Endothelial cell of umbilical vein (primary cell): ENCODE results near the gene SYCE1. TPM values are rescaled to one million over a fixed set of nuclear protein-coding genes. Genes with fewer than 3 reads are reported as not detected.

Source experiments
- BruUV-seq: library from RNA; stranded (reverse); fragments of 400-500 nt; replicated peaks from 2 replicates; lab custom pipeline; 2021; lab: Mats Ljungman, UMichigan
- CTCF ChIA-PET: fragments of 300-600, 350-600 bp; sonication (Branson Sonifier 250); formaldehyde crosslinking; loops from one replicate; lab custom pipeline; 2021; ENCODE audit warnings: antibody characterized with exemption, inconsistent platforms; lab: Charles Lee
- POLR2A ChIA-PET: fragments of 300-600, 350-600 bp; sonication (Branson Sonifier 250); formaldehyde crosslinking; loops from one replicate; lab custom pipeline; 2021; ENCODE audit warnings: antibody characterized with exemption, inconsistent platforms; lab: Charles Lee
- DNase-seq: peaks from one replicate; pipeline ENCODE4 v3.0.0-alpha.2; 2011; ENCODE audit warnings: low read depth, low spot score
- FAIRE-seq: peaks from 2 replicates; lab custom pipeline; 2011; peaks lifted over from hg19 to GRCh38; lab: Jason Lieb, UNC
- H2AFZ ChIP-seq: 2 replicates; pipeline ENCODE4 v1.6.0; 2012; ENCODE audit warnings: low read depth, low read length, control low read depth, inconsistent platforms
- H3K27ac ChIP-seq: 2 replicates; pipeline ENCODE4 v1.5.1; 2011; ENCODE audit warnings: low read depth, mild to moderate bottlenecking, control low read depth, low read length, moderate library complexity; ENCODE audit not compliant: insufficient read depth
- H3K27me3 ChIP-seq, 2 experiments: 2 replicates each; pipeline versions ENCODE4 v1.6.0 to v1.6.1; 2011; ENCODE audit warnings: low read length in 2 of 2, mixed read lengths in 1 of 2; ENCODE audit not compliant: control insufficient read depth in 2 of 2, insufficient read depth in 2 of 2
- H3K36me3 ChIP-seq, 2 experiments: 2 replicates in 1 of 2; 3 replicates in 1 of 2; pipeline ENCODE4 v1.5.1; 2011; ENCODE audit warnings: low read length in 2 of 2, mild to moderate bottlenecking in 1 of 2, moderate library complexity in 1 of 2; ENCODE audit not compliant: control insufficient read depth in 2 of 2, insufficient read depth in 2 of 2; ENCODE audit errors: extremely low read depth in 1 of 2
- H3K4me1 ChIP-seq: 3 replicates; pipeline ENCODE4 v1.5.1; 2011; ENCODE audit warnings: mild to moderate bottlenecking, low read length; ENCODE audit not compliant: control insufficient read depth, insufficient read depth; ENCODE audit errors: extremely low read depth
- H3K4me2 ChIP-seq: 2 replicates; pipeline ENCODE4 v1.6.1; 2011; ENCODE audit warnings: low read length, control low read depth, mixed read lengths; ENCODE audit not compliant: insufficient read depth
- H3K4me3 ChIP-seq, 3 experiments: fragments of 200-600 bp in 1 of 3; sonication (generic), shearing (Covaris generic) in 1 of 3; replicated peaks in 1 of 3; 2 replicates each; pipeline ENCODE4 v1.5.1; 2011 to 2016; ENCODE audit warnings: control low read depth in 3 of 3, low read length in 3 of 3, mild to moderate bottlenecking in 2 of 3, inconsistent platforms in 1 of 3, low read depth in 1 of 3, moderate library complexity in 1 of 3; ENCODE audit not compliant: insufficient read depth in 1 of 3
- H3K79me2 ChIP-seq: 2 replicates; pipeline ENCODE4 v1.6.0; 2012; ENCODE audit warnings: low read length, inconsistent platforms; ENCODE audit not compliant: control insufficient read depth, insufficient read depth
- H3K9ac ChIP-seq: replicated peaks from 2 replicates; pipeline ENCODE3; 2011; ENCODE audit warnings: low read length, control low read depth; ENCODE audit not compliant: insufficient read depth; ENCODE audit errors: extremely low read depth
- H3K9me1 ChIP-seq: replicated peaks from 3 replicates; pipeline ENCODE4 v1.6.0; 2011; ENCODE audit warnings: mild to moderate bottlenecking, low read length; ENCODE audit not compliant: control insufficient read depth, insufficient read depth; ENCODE audit errors: extremely low read depth
- H3K9me3 ChIP-seq: replicated peaks from 2 replicates; pipeline ENCODE4 v1.5.1; 2012; ENCODE audit warnings: low read length, inconsistent platforms; ENCODE audit not compliant: control insufficient read depth, insufficient read depth
- H4K20me1 ChIP-seq: replicated peaks from 2 replicates; pipeline ENCODE3; 2011; ENCODE audit warnings: mild to moderate bottlenecking, low read length; ENCODE audit not compliant: control insufficient read depth, insufficient read depth; ENCODE audit errors: extremely low read depth
- CTCF ChIP-seq, 2 donors: IDR thresholded peaks; 1 replicate in 1 of 2; 2 replicates in 1 of 2; pipeline ENCODE4 v1.5.1; 2011; ENCODE audit warnings: low read length in 2 of 2, mild to moderate bottlenecking in 2 of 2, moderate library complexity in 2 of 2, control low read depth in 1 of 2, inconsistent platforms in 1 of 2, low read depth in 1 of 2; ENCODE audit not compliant: insufficient read depth in 1 of 2; ENCODE audit errors: extremely low read depth in 1 of 2
- EZH2 ChIP-seq: IDR thresholded peaks from 2 replicates; pipeline ENCODE4 v1.6.1; 2012; ENCODE audit warnings: borderline replicate concordance, low read depth, mild to moderate bottlenecking, moderate library complexity, low read length, inconsistent platforms; ENCODE audit not compliant: severe bottlenecking
- FOS ChIP-seq: IDR thresholded peaks from 2 replicates; pipeline ENCODE4 v1.6.1; 2011; ENCODE audit warnings: mild to moderate bottlenecking, low read length, moderate library complexity, borderline replicate concordance; ENCODE audit not compliant: insufficient read depth
- GATA2 ChIP-seq: IDR thresholded peaks from 2 replicates; pipeline ENCODE4 v1.7.0; 2011; ENCODE audit warnings: low read depth, mild to moderate bottlenecking, moderate library complexity, mixed read lengths, low read length; ENCODE audit not compliant: insufficient read length, insufficient read depth
- JUN ChIP-seq: IDR thresholded peaks from 2 replicates; pipeline ENCODE4 v1.6.1; 2011; ENCODE audit warnings: borderline replicate concordance, low read depth; ENCODE audit not compliant: insufficient read length, insufficient read depth
- MAX ChIP-seq: IDR thresholded peaks from 2 replicates; pipeline ENCODE4 v1.6.1; 2011; ENCODE audit not compliant: insufficient read depth, insufficient read length
- MYC ChIP-seq: IDR thresholded peaks from one replicate; pipeline ENCODE4 v1.6.1; 2011; ENCODE audit warnings: mild to moderate bottlenecking, low read depth, low read length
- POLR2A ChIP-seq: IDR thresholded peaks from 2 replicates; pipeline ENCODE4 v1.6.1; 2012; ENCODE audit warnings: low read depth, mild to moderate bottlenecking, control low read depth, low read length
- POLR2AphosphoS5 ChIP-seq: IDR thresholded peaks from 2 replicates; pipeline ENCODE4 v1.6.1; 2012; ENCODE audit warnings: low read depth, mild to moderate bottlenecking, control low read depth, low read length, moderate library complexity; ENCODE audit not compliant: insufficient read depth
- dilution Hi-C: fragments of 300-500 bp; cut with MboI; formaldehyde crosslinking; loops from one replicate; pipeline ENCODE4 v1.15.0; 2019; ENCODE audit warnings: low sequenced_read_pairs; ENCODE audit not compliant: extremely low pct_ligation_motif_present
- intact Hi-C: fragments of 100-400 bp; cut with micrococcal nuclease; formaldehyde crosslinking; loops from one replicate; pipeline ENCODE4 v1.10.0; 2022
- polyA plus RNA-seq, 4 experiments: library from polyadenylated mRNA; depleted of rRNA in 3 of 4; stranded (reverse) in 3 of 4; unstranded in 1 of 4; fragments of >200 nt; gene quantifications; 2 replicates each; pipeline versions ENCODE4 v1.2.1 to v1.2.3, GENCODE V29; 2011 to 2012; ENCODE audit warnings: missing spikeins in 1 of 4
- total RNA-seq: library from RNA; stranded (reverse); gene quantifications from 2 replicates; pipeline ENCODE4 v1.2.3, GENCODE V29; 2021

SYCE1 gene
- total and polyA plus RNA-seq, 2 donors (not counting 3 experiments of a cell fraction or from before 2014, with no cell fraction given) = not detected

- no peak within 1 kb of the TSS for H3K4me3 ChIP-seq
- dilution Hi-C loops (no loop called here), intact Hi-C loops (no loop called here)
- ChIA-PET POLR2A (no interaction called here), CTCF (no interaction called here)
- H3K9me1 ChIP-seq = no peaks in the 10 kb centered on the region
- no peaks in the 10 kb centered on the region for H3K36me3 ChIP-seq
- FAIRE-seq = no peak
- H3K4me1 ChIP-seq = no peaks in the 10 kb centered on the region
- no peak within 1 kb of the TSS for H3K27ac ChIP-seq
- no TSS peak for BruUV-seq
- H3K9ac ChIP-seq = no peak within 1 kb of the TSS
- no peaks in the 10 kb centered on the region for H3K9me3 ChIP-seq
- no peak for DNase-seq
- H2AFZ ChIP-seq = no peak within 1 kb of the TSS
- H3K79me2 ChIP-seq = no peaks in the 10 kb centered on the region
- TF ChIP-seq FOS (no peak), JUN (no peak), MYC (no peak), MAX (no peak), POLR2AphosphoS5 (no peak), POLR2A (no peak), GATA2 (no peak), EZH2 (no peak), CTCF (IDR thresholded peaks at IDR 0.05; ENCODE audit: extremely low read depth in 1 of 2, insufficient read depth in 1 of 2, low read depth in 1 of 2, low read length in 2 of 2) (no peak)
- peaks cover 14 to 15% of the 10 kb centered on the region in 2 experiments for H3K27me3 ChIP-seq
- H4K20me1 ChIP-seq = no peaks in the 10 kb centered on the region
- H3K4me2 ChIP-seq = no peak within 1 kb of the TSS
Observed at GRCh38 chr10:133526957-133527588, 38.3 kb downstream of the SYCE1 start, which contains the start of gene CYP2E1. TSS of gene CYP2E1 (plus strand) at chr10:133527363. CDS start at chr10:133527396, 33 bp downstream.
